Natural killer cell (primary cell): ENCODE results near the gene GRHL3. TPM values are rescaled to one million over a fixed set of nuclear protein-coding genes. Genes with fewer than 3 reads are reported as not detected.

Source experiments
- ATAC-seq, 3 donors: fragments of 150-1000 bp in 2 of 3; fragments of 200-7000 bp in 1 of 3; cut with Tn5 transposase; 1 replicate in 1 of 3; 2 replicates in 2 of 3; pipeline ENCODE4 v1.10.0; 2021; ENCODE audit warnings: mild to moderate bottlenecking in 2 of 3, moderate library complexity in 2 of 3
- DNase-seq, 2 donors: peaks; one replicate each; pipeline versions ENCODE4 v3.0.0 to v3.0.0-alpha.2; 2013 to 2021; ENCODE audit warnings: mixed read lengths in 1 of 2
- H3K27ac ChIP-seq: one replicate; pipeline ENCODE4 v1.5.1; 2013; ENCODE audit warnings: mild to moderate bottlenecking, low read length
- H3K27me3 ChIP-seq: one replicate; pipeline ENCODE4 v1.6.1; 2013; ENCODE audit warnings: low read length; ENCODE audit not compliant: control insufficient read depth, insufficient read depth
- H3K36me3 ChIP-seq: one replicate; pipeline ENCODE4 v1.6.1; 2013; ENCODE audit warnings: low read length; ENCODE audit not compliant: control insufficient read depth, insufficient read depth
- H3K4me1 ChIP-seq: one replicate; pipeline ENCODE4 v1.6.1; 2013; ENCODE audit warnings: low read length; ENCODE audit not compliant: control insufficient read depth, insufficient read depth
- H3K4me3 ChIP-seq: one replicate; pipeline ENCODE4 v1.5.1; 2013; ENCODE audit warnings: low read length
- H3K9me3 ChIP-seq: one replicate; pipeline ENCODE4 v1.6.1; 2013; ENCODE audit warnings: low read length; ENCODE audit not compliant: control insufficient read depth, insufficient read depth
- H3K27ac Mint-ChIP-seq, 2 donors: one replicate each; pipeline ENCODE4 v1.8.0; 2022; ENCODE audit warnings: mild to moderate bottlenecking in 2 of 2, mixed read lengths in 2 of 2, moderate library complexity in 1 of 2
- H3K27me3 Mint-ChIP-seq, 2 donors: one replicate each; pipeline ENCODE4 v1.8.0; 2022; ENCODE audit warnings: low read depth in 2 of 2, mixed read lengths in 2 of 2
- H3K36me3 Mint-ChIP-seq: one replicate; pipeline ENCODE4 v1.8.0; 2022; ENCODE audit warnings: mixed read lengths
- H3K4me1 Mint-ChIP-seq, 2 donors: one replicate each; pipeline ENCODE4 v1.8.0; 2022; ENCODE audit warnings: mixed read lengths in 2 of 2
- H3K4me3 Mint-ChIP-seq: one replicate; pipeline ENCODE4 v1.8.0; 2022; ENCODE audit warnings: mild to moderate bottlenecking, moderate library complexity, mixed read lengths
- H3K9me3 Mint-ChIP-seq, 2 donors: one replicate each; pipeline ENCODE4 v1.8.0; 2022; ENCODE audit warnings: mixed read lengths in 2 of 2
- WGBS: methylation state at CpG from one replicate; pipeline ENCODE4 v1.1.7; 2013; ENCODE audit warnings: missing lambda C conversion rate; ENCODE audit not compliant: insufficient coverage; 5-methylcytosine and 5-hydroxymethylcytosine counted together
- intact Hi-C: fragments of 100-400 bp; cut with micrococcal nuclease; formaldehyde crosslinking; loops from one replicate; pipeline ENCODE4 v1.14.2; 2022
- total RNA-seq, 4 donors: library from RNA; stranded (reverse); fragments of 120-200 nt in 1 of 4; gene quantifications; one replicate each; pipeline versions ENCODE4 v1.2.3 to v1.2.4, GENCODE V29; 2013 to 2022
- TF ChIP-seq, protein P1 (sequence below): fragments of 200-600 bp; IDR thresholded peaks from one replicate; pipeline ENCODE4 v1.8.0; 2022; ENCODE audit warnings: antibody characterized with exemption

Gene GRHL3
- total RNA-seq, 3 donors from 2014 or later (not counting 1 experiment from before 2014, with no cell fraction given) = not detected

DNA sequence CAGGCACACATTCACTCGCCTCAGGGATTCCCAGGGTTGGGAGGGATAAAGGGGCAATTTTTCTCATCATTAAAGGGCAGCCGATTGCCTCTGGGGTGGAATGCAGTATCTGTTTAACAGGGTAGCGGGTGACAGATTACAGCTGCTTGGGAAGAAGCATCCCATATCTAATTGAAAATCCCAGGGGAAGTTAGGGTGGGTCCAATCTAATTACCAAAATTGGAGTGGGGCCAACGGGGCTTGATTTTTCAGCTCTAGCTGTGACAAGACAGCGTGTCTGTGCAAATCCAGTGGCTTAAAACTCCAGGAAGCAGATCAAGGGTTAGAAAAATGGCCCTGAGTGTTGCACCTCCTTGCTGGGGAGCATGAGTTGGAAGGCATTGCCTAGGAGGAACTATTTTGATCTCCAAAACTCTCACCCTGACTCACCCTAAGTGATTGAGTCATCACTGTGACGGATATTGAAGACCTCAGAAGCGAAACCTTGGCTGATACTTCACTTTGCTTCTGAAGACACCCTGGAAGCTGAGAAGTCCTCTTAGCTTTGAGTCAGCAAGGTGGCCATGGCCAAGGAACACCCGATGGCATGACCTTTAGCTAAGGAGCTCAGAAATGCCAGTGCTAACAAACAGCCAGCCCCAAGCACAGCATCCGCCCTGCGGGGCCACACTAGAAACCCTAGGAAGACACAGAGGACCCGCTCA, 46.0 kb downstream of the GRHL3 start:
- Mint-ChIP-seq H3K36me3 (no peaks in the 10 kb centered on the region), H3K9me3 (no peaks in the 10 kb centered on the region)
- ATAC-seq = peak in 1 of 3 donors; percentile 26

DNA sequence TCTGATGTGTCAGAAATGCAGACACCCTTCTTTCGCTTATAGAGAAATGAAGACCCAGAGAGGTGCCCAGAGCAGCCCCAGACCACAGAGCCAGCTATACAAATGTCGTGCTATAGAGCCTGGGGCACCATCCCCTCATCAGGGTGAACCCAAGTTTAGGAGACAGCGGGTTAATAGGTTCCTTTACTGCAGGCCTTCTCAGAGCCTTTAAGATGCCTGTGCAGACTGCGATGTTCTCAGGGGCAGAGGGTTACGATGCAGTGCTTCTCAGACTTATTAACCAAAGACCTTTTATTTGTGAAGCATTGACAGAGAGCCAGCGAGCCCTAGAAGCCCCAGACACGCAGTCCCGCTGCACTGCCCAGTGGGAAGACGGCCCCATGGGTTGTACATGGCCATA, 47.5 kb downstream of the GRHL3 start:
- Mint-ChIP-seq H3K4me1 (no peaks in the 10 kb centered on the region), H3K27ac (no peak overlapping the region), H3K4me3 (no peak overlapping the region), H3K9me3 (no peaks in the 10 kb centered on the region), H3K27me3 (no peaks in the 10 kb centered on the region), H3K36me3 (no peaks in the 10 kb centered on the region)
- no peaks in the 10 kb centered on the region for H3K4me1 ChIP-seq
- H3K36me3 ChIP-seq = no peaks in the 10 kb centered on the region
- no peak for ATAC-seq
- TF ChIP-seq, protein P1, sequence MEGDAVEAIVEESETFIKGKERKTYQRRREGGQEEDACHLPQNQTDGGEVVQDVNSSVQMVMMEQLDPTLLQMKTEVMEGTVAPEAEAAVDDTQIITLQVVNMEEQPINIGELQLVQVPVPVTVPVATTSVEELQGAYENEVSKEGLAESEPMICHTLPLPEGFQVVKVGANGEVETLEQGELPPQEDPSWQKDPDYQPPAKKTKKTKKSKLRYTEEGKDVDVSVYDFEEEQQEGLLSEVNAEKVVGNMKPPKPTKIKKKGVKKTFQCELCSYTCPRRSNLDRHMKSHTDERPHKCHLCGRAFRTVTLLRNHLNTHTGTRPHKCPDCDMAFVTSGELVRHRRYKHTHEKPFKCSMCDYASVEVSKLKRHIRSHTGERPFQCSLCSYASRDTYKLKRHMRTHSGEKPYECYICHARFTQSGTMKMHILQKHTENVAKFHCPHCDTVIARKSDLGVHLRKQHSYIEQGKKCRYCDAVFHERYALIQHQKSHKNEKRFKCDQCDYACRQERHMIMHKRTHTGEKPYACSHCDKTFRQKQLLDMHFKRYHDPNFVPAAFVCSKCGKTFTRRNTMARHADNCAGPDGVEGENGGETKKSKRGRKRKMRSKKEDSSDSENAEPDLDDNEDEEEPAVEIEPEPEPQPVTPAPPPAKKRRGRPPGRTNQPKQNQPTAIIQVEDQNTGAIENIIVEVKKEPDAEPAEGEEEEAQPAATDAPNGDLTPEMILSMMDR = no peak
- H3K9me3 ChIP-seq = no peaks in the 10 kb centered on the region
- no peak for DNase-seq
- no peak overlapping the region for H3K4me3 ChIP-seq
- WGBS = 95% methylated on average over 9 of the region's 9 CpGs
- H3K27ac ChIP-seq = no peak overlapping the region
- intact Hi-C loops = no loop called here
- H3K27me3 ChIP-seq = no peaks in the 10 kb centered on the region

More for the DNA sequence above, 46.0 kb downstream of the GRHL3 start:
- no peak overlapping the region for H3K4me3 ChIP-seq
- H3K4me1 ChIP-seq = no peaks in the 10 kb centered on the region
- H3K27ac ChIP-seq = no peak overlapping the region
- no peaks in the 10 kb centered on the region for H3K36me3 ChIP-seq
- no peak overlapping the region for H3K27ac Mint-ChIP-seq
- H3K27me3 ChIP-seq = no peaks in the 10 kb centered on the region
- WGBS = 82% methylated on average over 11 of the region's 11 CpGs
- intact Hi-C loops = no loop called here
- no peaks in the 10 kb centered on the region for H3K9me3 ChIP-seq
- H3K4me1 Mint-ChIP-seq = no peaks in the 10 kb centered on the region
- H3K27me3 Mint-ChIP-seq = no peaks in the 10 kb centered on the region
- no peak overlapping the region for H3K4me3 Mint-ChIP-seq
- TF ChIP-seq, protein P1 = no peak
- peak in 1 of 2 donors; percentile 9 for DNase-seq

DNA sequence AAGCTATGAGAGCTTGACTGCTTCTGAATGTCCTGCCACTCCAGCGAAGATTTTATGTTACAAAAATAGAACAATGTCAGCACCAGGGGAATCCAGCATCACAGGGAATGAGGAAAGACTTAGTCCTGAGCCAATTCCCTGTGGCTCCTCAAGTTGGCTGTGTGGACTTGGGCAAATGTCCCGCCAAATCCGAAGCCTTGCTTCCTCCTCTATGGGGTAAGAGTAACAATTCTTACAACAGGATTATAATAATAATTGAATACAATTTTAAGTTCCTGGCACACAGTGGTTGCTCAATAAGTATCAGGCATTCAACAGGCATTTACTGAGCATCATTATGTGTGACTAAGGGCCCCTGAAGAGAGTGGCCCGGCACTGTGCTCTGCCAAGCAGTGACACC, 50.0 kb downstream of the GRHL3 start:
- H3K4me3 Mint-ChIP-seq = no peak overlapping the region
- Histone ChIP-seq H3K27me3 (no peaks in the 10 kb centered on the region), H3K27ac (no peak overlapping the region), H3K9me3 (no peaks in the 10 kb centered on the region), H3K4me1 (peaks cover 4% of the 10 kb centered on the region), H3K4me3 (no peak overlapping the region), H3K36me3 (no peaks in the 10 kb centered on the region)
- H3K4me1 Mint-ChIP-seq = no peaks in the 10 kb centered on the region
- DNase-seq (no peak), ATAC-seq (no peak)
- intact Hi-C loops = no loop called here
- no peaks in the 10 kb centered on the region for H3K36me3 Mint-ChIP-seq
- no peak overlapping the region for H3K27ac Mint-ChIP-seq
- H3K27me3 Mint-ChIP-seq = no peaks in the 10 kb centered on the region
- WGBS = 96% methylated on average over 2 of the region's 4 CpGs
- TF ChIP-seq, protein P1 = no peak
- no peaks in the 10 kb centered on the region for H3K9me3 Mint-ChIP-seq

DNA sequence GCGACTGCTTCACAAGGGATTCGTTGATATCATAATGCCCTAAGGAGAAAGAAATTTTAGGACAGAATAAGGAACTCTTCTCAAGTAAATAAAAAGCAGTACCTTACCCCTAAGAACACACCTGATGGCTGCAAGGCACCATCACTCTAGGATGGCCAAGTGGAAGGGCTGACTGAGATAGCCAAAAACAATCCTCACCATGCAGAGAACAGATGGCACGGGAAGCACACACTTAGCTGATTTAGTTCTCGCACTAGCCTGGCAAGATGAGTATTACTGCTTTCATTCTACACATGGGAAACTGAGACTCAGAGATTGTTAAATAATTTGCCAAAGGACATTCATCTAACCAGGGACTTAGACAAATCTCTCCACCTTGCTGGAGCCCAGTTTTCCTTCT, 50.6 kb downstream of the GRHL3 start:
- H3K27me3 Mint-ChIP-seq = peaks cover 0 to 2% of the 10 kb centered on the region in 2 donors
- no peaks in the 10 kb centered on the region for H3K4me1 Mint-ChIP-seq
- no peaks in the 10 kb centered on the region for H3K27me3 ChIP-seq
- intact Hi-C loops = no loop called here
- no peak overlapping the region for H3K27ac ChIP-seq
- H3K36me3 ChIP-seq = no peaks in the 10 kb centered on the region
- 92% methylated on average over 4 of the region's 4 CpGs for WGBS
- H3K4me3 ChIP-seq = no peak overlapping the region
- no peaks in the 10 kb centered on the region for H3K9me3 Mint-ChIP-seq
- no peaks in the 10 kb centered on the region for H3K9me3 ChIP-seq
- H3K4me3 Mint-ChIP-seq = no peak overlapping the region
- no peaks in the 10 kb centered on the region for H3K36me3 Mint-ChIP-seq
- H3K4me1 ChIP-seq = peaks cover 4% of the 10 kb centered on the region
- DNase-seq (no peak), ATAC-seq (no peak)
- TF ChIP-seq, protein P1 = no peak
- no peak overlapping the region for H3K27ac Mint-ChIP-seq
